IMR-90 (cell line): Measurements from ENCODE around the gene ZC2HC1C. TPM values are rescaled to one million over a fixed set of nuclear protein-coding genes. Genes with fewer than 3 reads are reported as not detected.

Experiments
- ATAC-seq: fragments of 200-7000 bp; cut with Tn5 transposase; 2 replicates; pipeline ENCODE4 v1.9.1; 2020; ENCODE audit warnings: low read depth, mild to moderate bottlenecking, moderate library complexity
- BruUV-seq: library from RNA; stranded (reverse); fragments of 400-500 nt; replicated peaks from 2 replicates; lab custom pipeline; 2021; lab: Mats Ljungman, UMichigan
- CTCF ChIA-PET: fragments of 300-600 bp; formaldehyde crosslinking; extraction: SDS; loops from one replicate; lab custom pipeline; 2021; ENCODE audit warnings: antibody characterized with exemption; lab: Yijun Ruan, JAX
- POLR2A ChIA-PET: fragments of 300-600 bp; sonication (Branson Sonifier 250); formaldehyde crosslinking; loops from one replicate; lab custom pipeline; 2022; ENCODE audit warnings: antibody characterized with exemption; ENCODE audit not compliant: unreplicated experiment; lab: Charles Lee
- DNase-seq: peaks from one replicate; pipeline ENCODE4 v3.0.0; 2013
- H2AFZ ChIP-seq: replicated peaks from 2 replicates; pipeline ENCODE3; 2013; ENCODE audit warnings: low read length, mild to moderate bottlenecking; ENCODE audit not compliant: poor library complexity
- H2AK5ac ChIP-seq: 2 replicates; pipeline ENCODE4 v1.6.1; 2013; ENCODE audit warnings: low read depth, low read length, inconsistent platforms
- H2AK9ac ChIP-seq: replicated peaks from 2 replicates; pipeline ENCODE3; 2013; ENCODE audit warnings: mild to moderate bottlenecking, low read depth, low read length, moderate library complexity; ENCODE audit not compliant: poor library complexity
- H2BK120ac ChIP-seq: 2 replicates; pipeline ENCODE4 v1.6.1; 2013; ENCODE audit warnings: low read depth, low read length, inconsistent platforms
- H2BK15ac ChIP-seq: 3 replicates; pipeline ENCODE4 v1.6.1; 2013; ENCODE audit warnings: low read depth, low read length, inconsistent platforms
- H2BK20ac ChIP-seq: 2 replicates; pipeline ENCODE4 v1.6.1; 2013; ENCODE audit warnings: low read depth, mild to moderate bottlenecking, inconsistent platforms, low read length, moderate library complexity
- H2BK5ac ChIP-seq: 2 replicates; pipeline ENCODE4 v1.6.1; 2013; ENCODE audit warnings: mild to moderate bottlenecking, low read depth, low read length, inconsistent platforms; ENCODE audit not compliant: poor library complexity, severe bottlenecking
- H3K14ac ChIP-seq: replicated peaks from 2 replicates; pipeline ENCODE4 v1.6.1; 2013; ENCODE audit warnings: low read depth, low read length, inconsistent platforms
- H3K18ac ChIP-seq: 2 replicates; pipeline ENCODE4 v1.6.1; 2013; ENCODE audit warnings: low read depth, low read length, control low read depth
- H3K23ac ChIP-seq: 2 replicates; pipeline ENCODE4 v1.6.1; 2013; ENCODE audit warnings: low read depth, low read length, inconsistent platforms
- H3K27ac ChIP-seq: 2 replicates; pipeline ENCODE4 v1.5.1; 2013; ENCODE audit warnings: mild to moderate bottlenecking, control low read depth, low read length; ENCODE audit not compliant: insufficient read depth
- H3K27me3 ChIP-seq: 2 replicates; pipeline ENCODE4 v1.6.1; 2013; ENCODE audit warnings: low read length; ENCODE audit not compliant: control insufficient read depth, insufficient read depth
- H3K36me3 ChIP-seq: 2 replicates; pipeline ENCODE4 v1.6.1; 2013; ENCODE audit warnings: low read length, mixed read lengths; ENCODE audit not compliant: control insufficient read depth, insufficient read depth
- H3K4ac ChIP-seq: 2 replicates; pipeline ENCODE4 v1.6.1; 2013; ENCODE audit warnings: low read depth, low read length, inconsistent platforms
- H3K4me1 ChIP-seq: 2 replicates; pipeline ENCODE4 v1.6.1; 2013; ENCODE audit warnings: low read length, mixed read lengths; ENCODE audit not compliant: control insufficient read depth, insufficient read depth
- H3K4me2 ChIP-seq: 2 replicates; pipeline ENCODE4 v1.6.1; 2013; ENCODE audit warnings: low read depth, mild to moderate bottlenecking, control low read depth, low read length, moderate library complexity
- H3K4me3 ChIP-seq: 2 replicates; pipeline ENCODE4 v1.5.1; 2013; ENCODE audit warnings: low read depth, mild to moderate bottlenecking, control low read depth, low read length, moderate library complexity; ENCODE audit not compliant: insufficient read depth
- H3K56ac ChIP-seq: 2 replicates; pipeline ENCODE4 v1.6.1; 2013; ENCODE audit warnings: low read length, inconsistent platforms; ENCODE audit not compliant: insufficient read depth; ENCODE audit errors: extremely low read depth
- H3K79me1 ChIP-seq, 2 experiments: 2 replicates each; pipeline ENCODE4 v1.6.1; 2013; ENCODE audit warnings: low read length in 2 of 2, inconsistent platforms in 1 of 2, low read depth in 1 of 2
- H3K9ac ChIP-seq: 2 replicates; pipeline ENCODE4 v1.6.1; 2013; ENCODE audit warnings: low read depth, low read length, control low read depth
- H3K9me1 ChIP-seq: 2 replicates; pipeline ENCODE4 v1.6.1; 2013; ENCODE audit warnings: low read length, inconsistent platforms; ENCODE audit not compliant: insufficient read depth
- H3K9me3 ChIP-seq: 2 replicates; pipeline ENCODE4 v1.6.1; 2013; ENCODE audit warnings: low read length; ENCODE audit not compliant: control insufficient read depth, insufficient read depth
- H4K20me1 ChIP-seq: 2 replicates; pipeline ENCODE4 v1.6.1; 2013; ENCODE audit warnings: low read length, inconsistent platforms; ENCODE audit not compliant: insufficient read depth
- H4K5ac ChIP-seq: 2 replicates; pipeline ENCODE4 v1.6.1; 2013; ENCODE audit warnings: mild to moderate bottlenecking, low read depth, low read length, control low read depth
- H4K8ac ChIP-seq, 2 experiments: 2 replicates each; pipeline ENCODE4 v1.6.1; 2013; ENCODE audit warnings: low read depth in 2 of 2, low read length in 2 of 2, control low read depth in 1 of 2, inconsistent platforms in 1 of 2
- H4K91ac ChIP-seq: 2 replicates; pipeline ENCODE4 v1.6.1; 2013; ENCODE audit warnings: low read depth, low read length, inconsistent platforms; ENCODE audit not compliant: insufficient read depth
- ELK1 ChIP-seq: fragments of 150-350 bp; IDR thresholded peaks from 2 replicates; pipeline ENCODE4 v1.6.1; 2016; ENCODE audit warnings: low read depth, mild to moderate bottlenecking, low read length, moderate library complexity, borderline replicate concordance
- FOS ChIP-seq: fragments of 150-350 bp; IDR thresholded peaks from 2 replicates; pipeline ENCODE4 v1.6.1; 2016; ENCODE audit warnings: low read depth, low read length
- MAZ ChIP-seq: IDR thresholded peaks from 2 replicates; pipeline ENCODE4 v1.6.1; 2012; ENCODE audit warnings: low read depth, mild to moderate bottlenecking, low read length, improper control_type of control experiment, moderate library complexity, borderline replicate concordance
- RCOR1 ChIP-seq: IDR thresholded peaks from 2 replicates; pipeline ENCODE4 v1.6.1; 2012; ENCODE audit warnings: mild to moderate bottlenecking, low read length, improper control_type of control experiment; ENCODE audit not compliant: insufficient replicate concordance
- WGBS, 2 experiments: methylation state at CpG; one replicate each; pipeline versions ENCODE4 v1.1.5 to v1.1.7; 2013; ENCODE audit warnings: missing lambda C conversion rate in 2 of 2; ENCODE audit not compliant: insufficient read length in 1 of 2; ENCODE audit errors: extremely low coverage in 2 of 2; 5-methylcytosine and 5-hydroxymethylcytosine counted together
- dilution Hi-C: fragments of 300-500 bp; cut with HindIII; formaldehyde crosslinking; loops from one replicate; pipeline ENCODE4 v1.14.3; 2018; ENCODE audit warnings: low sequenced_read_pairs; ENCODE audit not compliant: unreplicated experiment
- in situ Hi-C: fragments of 300-500 bp; cut with MboI; formaldehyde crosslinking; loops from 3 replicates; pipeline ENCODE4 v1.14.3; 2019; ENCODE audit warnings: low sequenced_read_pairs, inconsistent platforms, mixed read lengths
- intact Hi-C: fragments of 100-400 bp; cut with micrococcal nuclease; formaldehyde crosslinking; loops from 2 replicates; pipeline ENCODE4 v1.10.0; 2022
- polyA plus RNA-seq, 3 experiments: library from polyadenylated mRNA; depleted of rRNA; stranded (reverse); fragments of >200 nt; gene quantifications; 2 replicates each; pipeline ENCODE4 v1.2.3, GENCODE V29; 2012; ENCODE audit warnings: low replicate concordance in 1 of 3
- total RNA-seq: library from RNA; depleted of rRNA; stranded (reverse); fragments of >200 nt; gene quantifications from 2 replicates; pipeline ENCODE4 v1.2.3, GENCODE V29; 2012

ZC2HC1C gene
- total and polyA plus RNA-seq, 2 of the 4 experiments (the other 2 are of a cell fraction): 0.15 to 0.54 TPM

DNA sequence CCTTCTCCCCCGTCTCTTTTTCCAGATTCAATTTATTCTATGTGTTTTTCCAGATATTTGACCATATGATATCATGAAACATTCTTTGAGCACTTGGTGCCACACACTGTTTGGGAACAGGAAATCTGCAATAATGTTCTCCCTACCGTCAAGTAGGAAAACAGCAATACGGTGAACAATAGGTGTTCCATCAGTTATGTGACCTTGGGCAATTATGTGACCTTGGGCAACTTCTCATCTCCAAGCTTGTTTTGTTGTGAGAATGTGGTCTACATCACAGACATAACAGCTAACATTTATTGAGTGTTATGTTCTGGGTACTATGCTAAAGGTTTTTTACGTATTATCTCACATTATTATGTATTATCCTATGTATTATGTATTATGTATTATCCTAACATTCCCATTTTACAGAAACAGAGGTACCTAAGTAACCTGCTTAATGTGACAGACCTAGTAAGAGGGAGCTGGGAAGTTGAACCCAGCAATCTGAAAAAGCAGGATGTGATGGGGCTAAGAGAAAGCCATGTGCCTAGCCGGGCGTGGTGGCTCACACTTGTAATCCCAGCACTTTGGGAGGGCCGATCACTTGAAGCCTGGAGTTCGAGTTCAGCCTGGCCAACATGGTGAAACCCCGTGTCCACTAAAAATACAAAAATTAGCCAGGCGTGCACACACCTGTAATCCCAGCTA lies 58.6 kb downstream of the ZC2HC1C start:
- Histone ChIP-seq H4K5ac (peak overlapping the region; percentile 39; the same call in 1 of the 2 replicates), H3K9me1 (peaks cover 3% of the 10 kb centered on the region; the same call in 1 of the 2 replicates), H4K20me1 (no peaks in the 10 kb centered on the region), H3K4me3 (no peak overlapping the region), H3K9me3 (no peaks in the 10 kb centered on the region), H2AK5ac (no peak overlapping the region), H2AK9ac (no peak overlapping the region), H3K56ac (no peak overlapping the region), H3K23ac (peak overlapping the region; percentile 84; the same call in 1 of the 2 replicates), H4K91ac (no peak overlapping the region), H2BK120ac (no peak overlapping the region), H3K27ac (no peak overlapping the region), H3K4ac (no peak overlapping the region), H3K18ac (no peak overlapping the region), H2BK20ac (peak overlapping the region; percentile 40; the same call in 1 of the 2 replicates), H3K9ac (no peak overlapping the region; the same call in 1 of the 2 replicates), H3K4me1 (peaks cover 5% of the 10 kb centered on the region; the same call in 1 of the 2 replicates), H2BK15ac (no peak overlapping the region), H2AFZ (no peak overlapping the region), H2BK5ac (no peak overlapping the region), H3K27me3 (no peaks in the 10 kb centered on the region), H3K4me2 (peak overlapping the region; percentile 98; the same call in 1 of the 2 replicates), H3K14ac (no peak overlapping the region; the same call in 1 of the 2 replicates), H4K8ac (peak overlapping the region; percentile 70 to 100; a peak in 3 of 4 replicates), H3K79me1 (peaks cover 20 to 34% of the 10 kb centered on the region in 2 experiments), H3K36me3 (no peaks in the 10 kb centered on the region)
- in situ Hi-C loops (no loop called here), intact Hi-C loops (no loop called here), dilution Hi-C loops (loop anchor here (25.0 kb wide), 1 partner anchor 184 kb away; no protein-coding TSS in a partner anchor)
- DNase-seq (no peak), ATAC-seq (no peak)
- TF ChIP-seq RCOR1: no peak
- TF ChIP-seq ELK1: no peak
- no peak for TF ChIP-seq MAZ
- TF ChIP-seq FOS: no peak
- ChIA-PET POLR2A (no interaction called here), CTCF (interaction anchor here (1.0 kb wide), 1 partner anchor 176 kb away, joined by 3 read pairs; no protein-coding TSS in a partner anchor)
- BruUV-seq: no TSS peak
- WGBS, 2 experiments: 95% methylated on average over 4 of the region's 10 CpGs; no CpG with 5 or more reads in 1 of the 2 experiments
